K562 (cell line): ENCODE results near the gene NIPBL. TPM values are rescaled to one million over a fixed set of nuclear protein-coding genes. Genes with fewer than 3 reads are reported as not detected.

Experiments used
- ATAC-seq: fragments of 200-7000 bp; cut with Tn5 transposase; 3 replicates; pipeline ENCODE4 v1.9.1; 2020; ENCODE audit warnings: moderate library complexity
- BruUV-seq: library from RNA; stranded (reverse); fragments of 400-500 nt; replicated peaks from 2 replicates; lab custom pipeline; 2021; lab: Mats Ljungman, UMichigan
- CTCF ChIA-PET: fragments of 300-600 bp; formaldehyde crosslinking; extraction: SDS; loops from one replicate; lab custom pipeline; 2021; ENCODE audit warnings: low intra/inter-chr PET ratio; lab: Yijun Ruan, JAX
- POLR2A ChIA-PET: fragments of 300-600, 350-650 bp; sonication (Branson Sonifier 250); formaldehyde crosslinking; extraction: SDS; loops from one replicate; lab custom pipeline; 2021; ENCODE audit warnings: antibody characterized with exemption, inconsistent platforms; lab: Yijun Ruan, JAX
- DNase-seq, 4 experiments: peaks; one replicate each; pipeline versions ENCODE4 v3.0.0 to v3.0.0-alpha.2; 2011 to 2018; ENCODE audit warnings: low spot score in 3 of 4, mixed read lengths in 3 of 4; ENCODE audit errors: extremely low read depth in 1 of 4
- FAIRE-seq: peaks from 2 replicates; lab custom pipeline; 2011; peaks lifted over from hg19 to GRCh38; lab: Jason Lieb, UNC
- H2AFZ ChIP-seq: 2 replicates; pipeline ENCODE4 v1.6.0; 2011; ENCODE audit warnings: low read depth, low read length, control low read depth, inconsistent platforms
- H3K27ac ChIP-seq: fragments of 200-600 bp; 3 replicates; pipeline ENCODE4 v1.8.0; 2011; ENCODE audit warnings: low read depth, mild to moderate bottlenecking, control low read depth, inconsistent platforms, low read length, moderate library complexity, mixed read lengths; ENCODE audit errors: extremely low read depth
- H3K27me3 ChIP-seq, 2 experiments: fragments of 300-600 bp in 1 of 2; 2 replicates in 1 of 2; 3 replicates in 1 of 2; pipeline versions ENCODE4 v1.6.0 to v1.8.0; 2011; ENCODE audit warnings: inconsistent platforms in 2 of 2, low read length in 2 of 2, mild to moderate bottlenecking in 1 of 2, mixed read lengths in 1 of 2, moderate library complexity in 1 of 2; ENCODE audit not compliant: control insufficient read depth in 2 of 2, insufficient read depth in 2 of 2
- H3K36me3 ChIP-seq: fragments of 300-600 bp; 3 replicates; pipeline ENCODE4 v1.8.0; 2011; ENCODE audit warnings: mild to moderate bottlenecking, low read length, inconsistent platforms; ENCODE audit not compliant: control insufficient read depth, insufficient read depth
- H3K4me1 ChIP-seq, 2 experiments: fragments of 200-600 bp in 1 of 2; replicated peaks in 1 of 2; 2 replicates in 1 of 2; 3 replicates in 1 of 2; pipeline versions ENCODE4 v1.5.1 to v1.8.0; 2011; ENCODE audit warnings: inconsistent platforms in 2 of 2, low read length in 2 of 2, mild to moderate bottlenecking in 1 of 2, mixed read lengths in 1 of 2, moderate library complexity in 1 of 2; ENCODE audit not compliant: control insufficient read depth in 2 of 2, insufficient read depth in 2 of 2
- H3K4me2 ChIP-seq: 2 replicates; pipeline ENCODE4 v1.6.1; 2011; ENCODE audit warnings: low read length, control low read depth, inconsistent platforms, mixed read lengths; ENCODE audit not compliant: insufficient read depth
- H3K4me3 ChIP-seq: fragments of 200-600 bp; sonication (generic), shearing (Covaris generic); 2 replicates; pipeline ENCODE4 v1.5.1; 2016; ENCODE audit warnings: control low read depth, inconsistent platforms
- H3K79me2 ChIP-seq: fragments of 200-600 bp; 3 replicates; pipeline ENCODE4 v1.8.0; 2011; ENCODE audit warnings: low read length, inconsistent platforms; ENCODE audit not compliant: control insufficient read depth, insufficient read depth
- H3K9ac ChIP-seq, 2 experiments: 2 replicates each; pipeline versions ENCODE4 v1.6.0 to v1.6.1; 2011; ENCODE audit warnings: low read depth in 2 of 2, low read length in 2 of 2, control low read depth in 1 of 2, inconsistent platforms in 1 of 2, mild to moderate bottlenecking in 1 of 2, mixed read lengths in 1 of 2; ENCODE audit not compliant: insufficient read depth in 1 of 2
- H3K9me1 ChIP-seq: one replicate; pipeline ENCODE4 v1.6.0; 2011; ENCODE audit warnings: inconsistent platforms, mild to moderate bottlenecking, low read length, moderate library complexity; ENCODE audit not compliant: control insufficient read depth, insufficient read depth
- H3K9me3 ChIP-seq: replicated peaks from 2 replicates; pipeline ENCODE4 v1.5.1; 2011; ENCODE audit warnings: low read depth, low read length, inconsistent platforms; ENCODE audit not compliant: control insufficient read depth, insufficient read depth
- H4K20me1 ChIP-seq: replicated peaks from 2 replicates; pipeline ENCODE4 v1.6.1; 2011; ENCODE audit warnings: low read length, inconsistent platforms, mixed read lengths; ENCODE audit not compliant: control insufficient read depth, insufficient read depth
- ARID3B ChIP-seq: fragments of 250-450 bp; sonication (Bioruptor Pico); IDR thresholded peaks from 2 replicates; pipeline ENCODE4 v1.4.0; 2020; ENCODE audit warnings: borderline replicate concordance
- BRF1 ChIP-seq: IDR thresholded peaks from 3 replicates; pipeline ENCODE4 v1.6.1; 2011; ENCODE audit warnings: borderline replicate concordance, mild to moderate bottlenecking; ENCODE audit not compliant: insufficient read length; ENCODE audit errors: extremely low read depth
- CBX5 ChIP-seq: IDR thresholded peaks from 2 replicates; pipeline ENCODE4 v1.6.1; 2014; ENCODE audit warnings: low read depth, borderline replicate concordance
- FUS ChIP-seq: fragments of 200-400 bp; formaldehyde crosslinking; optimal IDR thresholded peaks from 2 replicates; pipeline ENCODE3; 2017; ENCODE audit warnings: low read depth, low read length
- MCM2 ChIP-seq: fragments of 450-650 bp; IDR thresholded peaks from 2 replicates; pipeline ENCODE4 v1.6.1; 2017; ENCODE audit warnings: low read depth, mild to moderate bottlenecking
- MTA1 ChIP-seq: fragments of 450-650 bp; IDR thresholded peaks from 2 replicates; pipeline ENCODE4 v1.6.1; 2017; ENCODE audit warnings: borderline replicate concordance
- PHF20 ChIP-seq: fragments of 450-650 bp; IDR thresholded peaks from 2 replicates; pipeline ENCODE4 v1.6.1; 2018; ENCODE audit not compliant: partially characterized antibody
- RBM25 ChIP-seq: fragments of 200-400 bp; formaldehyde crosslinking; IDR thresholded peaks from 2 replicates; pipeline ENCODE4 v1.6.1; 2018; ENCODE audit warnings: low read length, low read depth, moderate library complexity; ENCODE audit not compliant: severe bottlenecking
- SMAD3 ChIP-seq: fragments of 450-650 bp; formaldehyde crosslinking; conservative IDR thresholded peaks from 2 replicates; pipeline ENCODE4 v1.4.0; 2020; ENCODE audit warnings: mild to moderate bottlenecking
- THAP7 ChIP-seq: fragments of 250-450 bp; sonication (Bioruptor Pico); IDR thresholded peaks from 2 replicates; pipeline ENCODE4 v1.5.0; 2021
- ZKSCAN3 ChIP-seq: fragments of 250-450 bp; sonication (Bioruptor Pico); IDR thresholded peaks from 2 replicates; pipeline ENCODE4 v1.4.0; 2020
- ZNF586 ChIP-seq: fragments of 450-650 bp; formaldehyde crosslinking; conservative IDR thresholded peaks from 2 replicates; pipeline ENCODE4 v1.4.0; 2020; ENCODE audit warnings: mild to moderate bottlenecking, moderate library complexity
- WGBS: fragments of 100-300 bp; shearing (Covaris generic); methylation state at CpG from one replicate; pipeline ENCODE4 v1.1.6; 2016; ENCODE audit warnings: low coverage, mixed read lengths; ENCODE audit not compliant: insufficient coverage; ENCODE audit errors: missing lambda C conversion rate; 5-methylcytosine and 5-hydroxymethylcytosine counted together
- in situ Hi-C: fragments of 300-500 bp; cut with MboI; formaldehyde crosslinking; loops from 4 replicates; pipeline ENCODE4 v1.15.0; 2018; ENCODE audit warnings: inconsistent platforms, mixed read lengths
- intact Hi-C: fragments of 100-400 bp; cut with micrococcal nuclease; formaldehyde crosslinking; loops from 2 replicates; pipeline ENCODE4 v1.14.2; 2022
- polyA plus RNA-seq, 8 experiments: library from polyadenylated mRNA; depleted of rRNA in 4 of 8; stranded (reverse) in 5 of 8; unstranded in 3 of 8; fragments of >200 nt; fragmentation: Nextera tagmentation in 2 of 8; fragmentation: Illumina TruSeq in 1 of 8; extraction: Ambion mirVana in 2 of 8; extraction: Trizol in 1 of 8; gene quantifications; 2 replicates each; pipeline versions ENCODE4 v1.2.1 to v1.2.3, GENCODE V29; 2011 to 2014; ENCODE audit warnings: inconsistent platforms in 1 of 8, missing spikeins in 1 of 8
- total RNA-seq, 7 experiments: library from RNA; depleted of rRNA in 6 of 7; stranded (reverse); fragments of >200 nt in 6 of 7; fragmentation: Illumina TruSeq in 2 of 7; extraction: Trizol in 2 of 7; gene quantifications; 2 replicates each; pipeline versions ENCODE4 v1.2.1 to v1.2.3, GENCODE V29; 2011 to 2021; ENCODE audit warnings: low replicate concordance in 1 of 7
- TF ChIP-seq, protein P1 (sequence below): sonication (generic); formaldehyde crosslinking; IDR thresholded peaks from 2 replicates; pipeline ENCODE4 v1.8.0; 2022; ENCODE audit warnings: mild to moderate bottlenecking, low read depth, missing genetic modification reagents
- TF ChIP-seq, protein P2 (sequence below): sonication (generic); formaldehyde crosslinking; IDR thresholded peaks from 2 replicates; pipeline ENCODE4 v1.8.0; 2022; ENCODE audit warnings: mild to moderate bottlenecking, missing genetic modification reagents, borderline replicate concordance

NIPBL gene
- total and polyA plus RNA-seq, 9 of the 15 experiments (the other 6 are each of a cell fraction or from before 2014, with no cell fraction given), result 12.9 to 56.7 (median 38.9) TPM

- H3K36me3 ChIP-seq, result no peaks in the 10 kb centered on the region
- ATAC-seq, result no peak
- H3K9ac ChIP-seq, result no peak overlapping the region
- no peak for DNase-seq
- peaks cover 12% of the 10 kb centered on the region; the same call in 1 of the 2 replicates for H4K20me1 ChIP-seq
- H3K27me3 ChIP-seq, result no peaks in the 10 kb centered on the region
- no peak overlapping the region for H3K4me2 ChIP-seq
- POLR2A ChIA-PET, result no interaction called here
- TF ChIP-seq ZKSCAN3, result no peak
- TF ChIP-seq FUS, result no peak
- TF ChIP-seq, protein P1, sequence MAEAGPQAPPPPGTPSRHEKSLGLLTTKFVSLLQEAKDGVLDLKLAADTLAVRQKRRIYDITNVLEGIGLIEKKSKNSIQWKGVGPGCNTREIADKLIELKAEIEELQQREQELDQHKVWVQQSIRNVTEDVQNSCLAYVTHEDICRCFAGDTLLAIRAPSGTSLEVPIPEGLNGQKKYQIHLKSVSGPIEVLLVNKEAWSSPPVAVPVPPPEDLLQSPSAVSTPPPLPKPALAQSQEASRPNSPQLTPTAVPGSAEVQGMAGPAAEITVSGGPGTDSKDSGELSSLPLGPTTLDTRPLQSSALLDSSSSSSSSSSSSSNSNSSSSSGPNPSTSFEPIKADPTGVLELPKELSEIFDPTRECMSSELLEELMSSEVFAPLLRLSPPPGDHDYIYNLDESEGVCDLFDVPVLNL (CRISPR knock-in tag), result no peak
- TF ChIP-seq, protein P2, sequence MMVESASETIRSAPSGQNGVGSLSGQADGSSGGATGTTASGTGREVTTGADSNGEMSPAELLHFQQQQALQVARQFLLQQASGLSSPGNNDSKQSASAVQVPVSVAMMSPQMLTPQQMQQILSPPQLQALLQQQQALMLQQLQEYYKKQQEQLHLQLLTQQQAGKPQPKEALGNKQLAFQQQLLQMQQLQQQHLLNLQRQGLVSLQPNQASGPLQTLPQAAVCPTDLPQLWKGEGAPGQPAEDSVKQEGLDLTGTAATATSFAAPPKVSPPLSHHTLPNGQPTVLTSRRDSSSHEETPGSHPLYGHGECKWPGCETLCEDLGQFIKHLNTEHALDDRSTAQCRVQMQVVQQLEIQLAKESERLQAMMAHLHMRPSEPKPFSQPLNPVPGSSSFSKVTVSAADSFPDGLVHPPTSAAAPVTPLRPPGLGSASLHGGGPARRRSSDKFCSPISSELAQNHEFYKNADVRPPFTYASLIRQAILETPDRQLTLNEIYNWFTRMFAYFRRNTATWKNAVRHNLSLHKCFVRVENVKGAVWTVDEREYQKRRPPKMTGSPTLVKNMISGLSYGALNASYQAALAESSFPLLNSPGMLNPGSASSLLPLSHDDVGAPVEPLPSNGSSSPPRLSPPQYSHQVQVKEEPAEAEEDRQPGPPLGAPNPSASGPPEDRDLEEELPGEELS (CRISPR knock-in tag), result no peak
- TF ChIP-seq THAP7 (CRISPR knock-in tag), result no peak
- no peak for TF ChIP-seq MCM2
- TF ChIP-seq MTA1, result no peak
- no peak for TF ChIP-seq ARID3B (CRISPR knock-in tag)
- no peak for TF ChIP-seq PHF20
- no peak for TF ChIP-seq CBX5
- no peak for TF ChIP-seq ZNF586 (CRISPR knock-in tag)
- no peak for TF ChIP-seq SMAD3 (CRISPR knock-in tag)
- TF ChIP-seq BRF1, result no peak
- TF ChIP-seq RBM25, result no peak
- no TSS peak for BruUV-seq
- H3K4me1 ChIP-seq, result no peaks in the 10 kb centered on the region
- H3K4me3 ChIP-seq, result no peak overlapping the region
- intact Hi-C loops, result no loop called here
- WGBS, result 77% methylated on average over 8 of the region's 8 CpGs
- CTCF ChIA-PET, result no interaction called here
- FAIRE-seq, result no peak
- no peak overlapping the region for H2AFZ ChIP-seq
- H3K9me3 ChIP-seq, result no peaks in the 10 kb centered on the region
- in situ Hi-C loops, result no loop called here
- no peak overlapping the region for H3K27ac ChIP-seq
- H3K79me2 ChIP-seq, result peaks cover 93% of the 10 kb centered on the region
- no peaks in the 10 kb centered on the region for H3K9me1 ChIP-seq
These were observed 19.9 kb downstream of the NIPBL start for GRCh38 chr5:36896476-36896875.
